Osteoblast (primary cell): ENCODE measurements around the gene ORC1. TPM values are rescaled to one million over a fixed set of nuclear protein-coding genes. Genes with fewer than 3 reads are reported as not detected.

Experiments
- DNase-seq: peaks from one replicate; pipeline ENCODE4 v3.0.0; 2011; ENCODE audit warnings: low spot score, mixed read lengths; ENCODE audit not compliant: insufficient read length; ENCODE audit errors: missing footprints
- H2AFZ ChIP-seq: 2 replicates; pipeline ENCODE4 v1.6.0; 2011; ENCODE audit warnings: mild to moderate bottlenecking, low read length
- H3K27ac ChIP-seq: 2 replicates; pipeline ENCODE4 v1.5.1; 2011; ENCODE audit warnings: mild to moderate bottlenecking, low read depth, low read length, moderate library complexity
- H3K27me3 ChIP-seq: 2 replicates; pipeline ENCODE4 v1.6.0; 2012; ENCODE audit warnings: mild to moderate bottlenecking, control low read depth, inconsistent platforms, low read length, moderate library complexity; ENCODE audit not compliant: insufficient read depth
- H3K36me3 ChIP-seq: 2 replicates; pipeline ENCODE4 v1.5.1; 2011; ENCODE audit warnings: mild to moderate bottlenecking, low read length, control low read depth, moderate library complexity; ENCODE audit not compliant: insufficient read depth
- H3K4me1 ChIP-seq: 2 replicates; pipeline ENCODE4 v1.5.1; 2011; ENCODE audit warnings: mild to moderate bottlenecking, low read length, control low read depth, moderate library complexity; ENCODE audit not compliant: insufficient read depth
- H3K4me2 ChIP-seq: 2 replicates; pipeline ENCODE4 v1.6.0; 2011; ENCODE audit warnings: mild to moderate bottlenecking, low read length; ENCODE audit not compliant: insufficient read depth
- H3K4me3 ChIP-seq: fragments of 200-600 bp; sonication (generic); 3 replicates; pipeline ENCODE4 v1.5.1; 2012; ENCODE audit warnings: mild to moderate bottlenecking, low read length, inconsistent platforms; ENCODE audit not compliant: insufficient read depth
- H3K79me2 ChIP-seq: 2 replicates; pipeline ENCODE4 v1.6.0; 2012; ENCODE audit warnings: mild to moderate bottlenecking, low read length, control low read depth, inconsistent platforms; ENCODE audit not compliant: insufficient read depth
- H3K9me3 ChIP-seq: 2 replicates; pipeline ENCODE4 v1.5.1; 2011; ENCODE audit warnings: low read depth, low read length, control low read depth
- H4K20me1 ChIP-seq: 2 replicates; pipeline ENCODE4 v1.6.0; 2012; ENCODE audit warnings: mild to moderate bottlenecking, low read length, control low read depth; ENCODE audit not compliant: insufficient read depth
- total RNA-seq: library from RNA; depleted of rRNA; stranded (reverse); fragments of >200 nt; gene quantifications from 2 replicates; pipeline ENCODE4 v1.2.3, GENCODE V29; 2012
- TF ChIP-seq, protein P1 (sequence below): IDR thresholded peaks from 2 replicates; pipeline ENCODE4 v1.5.1; 2011; ENCODE audit warnings: mild to moderate bottlenecking, low read depth, low read length, moderate library complexity; ENCODE audit errors: extremely low read depth

ORC1 gene
- total RNA-seq, 1 donor: 0.72 TPM

DNA sequence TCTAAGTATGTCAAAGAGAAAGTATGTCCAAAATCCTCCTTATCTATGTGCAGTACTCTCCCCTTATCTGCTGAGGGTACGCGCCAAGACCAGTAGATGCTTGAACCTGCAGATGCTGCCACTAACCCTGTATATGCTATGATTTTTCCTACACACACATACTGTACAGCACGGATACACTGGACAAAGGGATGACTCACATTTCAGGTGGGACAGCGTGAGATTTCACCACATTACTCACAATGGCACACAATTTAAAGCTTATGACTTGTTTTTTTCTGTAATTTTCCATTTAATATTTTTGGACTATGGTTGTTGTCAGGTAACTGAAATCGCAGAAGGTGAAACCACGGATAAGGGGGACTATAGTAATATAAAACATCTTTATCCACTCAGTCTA lies 4.1 kb downstream of the ORC1 start:
- peaks cover 14% of the 10 kb centered on the region for H3K79me2 ChIP-seq
- peaks cover 3% of the 10 kb centered on the region for H3K36me3 ChIP-seq

DNA sequence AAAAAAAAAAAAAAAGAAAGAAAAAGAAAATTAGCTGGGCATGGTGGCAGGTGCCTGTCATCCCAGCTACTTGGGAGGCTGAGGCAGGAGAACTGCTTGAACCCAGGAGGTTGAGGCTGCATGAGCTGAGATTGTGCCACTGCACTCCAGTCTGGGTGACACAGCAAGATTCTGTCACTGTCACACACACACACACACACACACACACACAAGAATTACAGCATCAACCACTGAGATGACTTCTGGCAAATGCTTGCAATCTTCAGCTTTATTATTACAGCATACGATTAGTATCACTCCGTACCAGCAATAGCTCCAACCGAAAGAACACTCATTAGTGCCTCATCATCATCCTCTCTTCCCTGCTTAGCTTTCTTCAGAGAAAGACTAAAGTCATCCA lies 4.6 kb downstream of the ORC1 start:
- peak; percentile 22 for DNase-seq

More for the DNA sequence above, 4.1 kb downstream of the ORC1 start:
- Histone ChIP-seq H3K27ac (no peak overlapping the region), H3K9me3 (no peaks in the 10 kb centered on the region), H3K4me3 (no peak overlapping the region), H3K4me2 (no peak overlapping the region), H3K4me1 (peaks cover 8% of the 10 kb centered on the region), H3K27me3 (no peaks in the 10 kb centered on the region), H4K20me1 (no peaks in the 10 kb centered on the region), H2AFZ (no peak overlapping the region)
- TF ChIP-seq, protein P1, sequence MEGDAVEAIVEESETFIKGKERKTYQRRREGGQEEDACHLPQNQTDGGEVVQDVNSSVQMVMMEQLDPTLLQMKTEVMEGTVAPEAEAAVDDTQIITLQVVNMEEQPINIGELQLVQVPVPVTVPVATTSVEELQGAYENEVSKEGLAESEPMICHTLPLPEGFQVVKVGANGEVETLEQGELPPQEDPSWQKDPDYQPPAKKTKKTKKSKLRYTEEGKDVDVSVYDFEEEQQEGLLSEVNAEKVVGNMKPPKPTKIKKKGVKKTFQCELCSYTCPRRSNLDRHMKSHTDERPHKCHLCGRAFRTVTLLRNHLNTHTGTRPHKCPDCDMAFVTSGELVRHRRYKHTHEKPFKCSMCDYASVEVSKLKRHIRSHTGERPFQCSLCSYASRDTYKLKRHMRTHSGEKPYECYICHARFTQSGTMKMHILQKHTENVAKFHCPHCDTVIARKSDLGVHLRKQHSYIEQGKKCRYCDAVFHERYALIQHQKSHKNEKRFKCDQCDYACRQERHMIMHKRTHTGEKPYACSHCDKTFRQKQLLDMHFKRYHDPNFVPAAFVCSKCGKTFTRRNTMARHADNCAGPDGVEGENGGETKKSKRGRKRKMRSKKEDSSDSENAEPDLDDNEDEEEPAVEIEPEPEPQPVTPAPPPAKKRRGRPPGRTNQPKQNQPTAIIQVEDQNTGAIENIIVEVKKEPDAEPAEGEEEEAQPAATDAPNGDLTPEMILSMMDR: no peak
- DNase-seq: peak; percentile 11

DNA sequence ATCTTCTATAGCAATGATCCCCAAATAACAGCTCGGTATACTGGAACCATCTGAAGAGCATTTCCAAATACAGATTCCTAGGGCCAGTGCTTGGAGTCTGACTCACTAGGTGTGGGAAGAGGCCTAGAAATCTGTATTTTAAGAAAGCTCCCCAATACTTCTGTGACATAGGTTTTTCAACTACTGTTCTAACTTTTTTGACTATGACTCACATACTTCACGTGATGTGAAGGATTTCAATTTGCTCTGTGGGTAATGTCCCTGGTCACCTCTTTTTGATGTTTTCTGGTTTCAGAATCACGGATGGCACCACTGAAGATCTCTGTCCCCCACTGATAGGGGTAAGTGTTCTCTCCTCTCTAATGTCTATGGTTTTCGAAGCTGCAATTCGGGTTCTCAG lies 11.0 kb downstream of the ORC1 start:
- Histone ChIP-seq H3K4me2 (no peak overlapping the region), H3K79me2 (no peaks in the 10 kb centered on the region), H3K27ac (no peak overlapping the region), H3K4me1 (no peaks in the 10 kb centered on the region), H3K27me3 (no peaks in the 10 kb centered on the region), H3K9me3 (no peaks in the 10 kb centered on the region), H3K4me3 (no peak overlapping the region), H4K20me1 (no peaks in the 10 kb centered on the region), H2AFZ (no peak overlapping the region), H3K36me3 (peaks cover 3% of the 10 kb centered on the region)
- DNase-seq: no peak
- TF ChIP-seq, protein P1: no peak

More for the DNA sequence above, 4.6 kb downstream of the ORC1 start:
- Histone ChIP-seq H3K4me2 (no peak overlapping the region), H3K4me3 (no peak overlapping the region), H3K4me1 (peaks cover 7% of the 10 kb centered on the region), H2AFZ (no peak overlapping the region), H3K36me3 (peaks cover 3% of the 10 kb centered on the region), H3K27ac (no peak overlapping the region), H4K20me1 (no peaks in the 10 kb centered on the region), H3K9me3 (no peaks in the 10 kb centered on the region), H3K27me3 (no peaks in the 10 kb centered on the region), H3K79me2 (peaks cover 9% of the 10 kb centered on the region)
- TF ChIP-seq, protein P1: no peak

DNA sequence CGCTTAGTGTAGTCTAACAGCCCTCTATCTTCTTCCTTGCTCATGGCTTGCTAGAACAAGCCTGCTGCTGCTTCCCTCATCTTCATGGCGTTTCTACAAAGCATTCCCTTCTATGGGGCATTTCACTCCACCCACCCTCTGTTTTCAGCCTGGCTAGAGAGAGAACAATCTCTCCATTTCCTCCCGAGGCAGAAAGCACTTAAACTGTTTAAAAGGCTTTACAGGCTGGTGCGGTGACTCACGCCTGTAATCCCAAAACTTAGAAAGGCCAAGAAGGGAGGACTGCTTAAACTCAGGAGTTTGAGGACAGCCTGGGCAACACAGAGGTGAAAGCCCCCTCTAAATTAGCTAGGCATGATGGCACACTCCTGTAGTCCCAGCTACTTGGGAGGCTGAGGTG lies 17.8 kb downstream of the ORC1 start:
- no peak for DNase-seq
- Histone ChIP-seq H3K4me3 (no peak overlapping the region), H3K27ac (no peak overlapping the region), H3K4me2 (no peak overlapping the region), H3K36me3 (peaks cover 4% of the 10 kb centered on the region), H2AFZ (no peak overlapping the region), H3K4me1 (no peaks in the 10 kb centered on the region), H3K27me3 (no peaks in the 10 kb centered on the region), H3K79me2 (no peaks in the 10 kb centered on the region), H3K9me3 (no peaks in the 10 kb centered on the region), H4K20me1 (no peaks in the 10 kb centered on the region)
- TF ChIP-seq, protein P1: no peak
